SU-DHL-6 (cell line): Measurements from ENCODE around the gene SH2D4B.

Source experiments
- H2AFZ ChIP-seq: fragments of 200-600 bp; sonication (generic); 2 replicates; pipeline ENCODE4 v1.6.1; 2014; ENCODE audit warnings: low read depth, mild to moderate bottlenecking, moderate library complexity, mixed read lengths, antibody characterized with exemption, low read length; ENCODE audit not compliant: severe bottlenecking
- H3F3A ChIP-seq: fragments of 200-600 bp; shearing (Covaris generic); 2 replicates; pipeline ENCODE4 v1.6.0; 2016; ENCODE audit warnings: antibody characterized with exemption, mild to moderate bottlenecking; ENCODE audit not compliant: insufficient read depth
- H3K27ac ChIP-seq: fragments of 200-600 bp; sonication (generic); 2 replicates; pipeline ENCODE4 v1.5.1; 2016; ENCODE audit warnings: low read depth, mild to moderate bottlenecking, low read length, moderate library complexity, mixed read lengths
- H3K27me3 ChIP-seq: fragments of 200-600 bp; sonication (generic), shearing (Covaris generic); 2 replicates; pipeline ENCODE4 v1.6.0; 2014; ENCODE audit warnings: mild to moderate bottlenecking, low read length
- H3K36me3 ChIP-seq: fragments of 200-600 bp; sonication (generic); 2 replicates; pipeline ENCODE4 v1.6.1; 2014; ENCODE audit warnings: mild to moderate bottlenecking, low read length, mixed read lengths
- H3K4me2 ChIP-seq: fragments of 300-600, 200-600 bp; shearing (Covaris generic), sonication (generic); 2 replicates; pipeline ENCODE4 v1.6.0; 2014; ENCODE audit warnings: low read length, low read depth, mild to moderate bottlenecking; ENCODE audit not compliant: poor library complexity, severe bottlenecking
- H3K4me3 ChIP-seq: fragments of 200-600 bp; sonication (generic); 2 replicates; pipeline ENCODE4 v1.5.1; 2014; ENCODE audit warnings: antibody characterized with exemption, low read length, mild to moderate bottlenecking, mixed read lengths; ENCODE audit not compliant: insufficient read depth, poor library complexity, severe bottlenecking
- H3K79me2 ChIP-seq: fragments of 200-600 bp; sonication (generic); 2 replicates; pipeline ENCODE4 v1.6.1; 2014; ENCODE audit warnings: mild to moderate bottlenecking, low read length, moderate library complexity; ENCODE audit not compliant: insufficient read depth
- H3K9ac ChIP-seq: fragments of 200-600 bp; sonication (generic); 2 replicates; pipeline ENCODE4 v1.7.0; 2014; ENCODE audit warnings: mild to moderate bottlenecking, low read length
- H3K9me2 ChIP-seq: fragments of 200-600 bp; sonication (generic); replicated peaks from 2 replicates; pipeline ENCODE4 v1.6.1; 2014; ENCODE audit warnings: low read length; ENCODE audit not compliant: insufficient read depth
- H3K9me3 ChIP-seq: fragments of 200-600 bp; sonication (generic); 2 replicates; pipeline ENCODE4 v1.6.1; 2014; ENCODE audit warnings: low read length, mixed read lengths; ENCODE audit not compliant: insufficient read depth
- H4K20me1 ChIP-seq: fragments of 200-600 bp; sonication (generic); 2 replicates; pipeline ENCODE4 v1.6.1; 2014; ENCODE audit warnings: low read depth, mild to moderate bottlenecking, antibody characterized with exemption, low read length, moderate library complexity, mixed read lengths
- CTCF ChIP-seq: fragments of 200-600 bp; sonication (generic); IDR thresholded peaks from one replicate; pipeline ENCODE4 v1.5.1; 2017; ENCODE audit warnings: antibody characterized with exemption, mild to moderate bottlenecking, low read length, moderate library complexity; ENCODE audit not compliant: insufficient read depth, poor library complexity, severe bottlenecking
- EZH2phosphoT487 ChIP-seq: fragments of 200-600 bp; sonication (generic), shearing (Covaris generic); conservative IDR thresholded peaks from 2 replicates; pipeline ENCODE4 v1.6.1; 2018; ENCODE audit warnings: mild to moderate bottlenecking, antibody characterized with exemption, low read length, moderate library complexity, mixed read lengths

The SH2D4B gene

GRCh38 chr10:80535671-80536360, 1.9 kb upstream of the SH2D4B start:
- H3K9me3 ChIP-seq = no peaks in the 10 kb centered on the region
- no peaks in the 10 kb centered on the region for H3F3A ChIP-seq
- H3K79me2 ChIP-seq = no peaks in the 10 kb centered on the region
- peak overlapping the region; percentile 14 for H3K4me3 ChIP-seq
- peak overlapping the region; percentile 41 for H3K4me2 ChIP-seq
- H3K9ac ChIP-seq = peak overlapping the region; percentile 47
- H2AFZ ChIP-seq = peak overlapping the region; percentile 91
- H3K27ac ChIP-seq = no peak overlapping the region
- H3K36me3 ChIP-seq = no peaks in the 10 kb centered on the region
- no peaks in the 10 kb centered on the region for H3K9me2 ChIP-seq
- no peaks in the 10 kb centered on the region for H4K20me1 ChIP-seq
- H3K27me3 ChIP-seq = no peaks in the 10 kb centered on the region
- peak; percentile 52 for TF ChIP-seq CTCF
- TF ChIP-seq EZH2phosphoT487 = no peak

DNA sequence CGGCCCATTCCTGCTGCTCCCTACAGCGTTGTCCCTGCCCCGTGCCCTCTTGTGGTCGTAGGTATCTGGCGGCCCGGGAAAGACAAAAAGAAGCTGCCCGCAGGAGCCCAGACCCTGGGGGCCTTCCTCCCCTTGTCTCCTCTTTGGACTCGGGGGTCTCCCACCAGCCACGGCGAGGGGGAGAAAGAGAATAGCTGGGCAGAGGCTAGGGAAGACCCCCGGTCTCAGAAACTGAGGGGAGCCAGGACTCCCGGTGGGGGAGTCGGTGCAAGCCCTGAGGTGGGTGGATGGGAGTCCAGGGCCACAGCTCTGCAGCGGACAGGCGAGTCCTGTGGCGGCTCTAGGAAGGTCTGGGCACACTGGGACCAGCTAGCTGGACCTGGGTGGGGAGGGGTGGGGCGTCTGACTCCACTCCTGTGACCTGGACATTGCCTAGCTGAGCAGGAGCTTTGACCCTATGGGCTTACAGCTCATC, 1.3 kb upstream of the SH2D4B start:
- H3K4me2 ChIP-seq = peak overlapping the region; percentile 41
- no peaks in the 10 kb centered on the region for H3K9me3 ChIP-seq
- TF ChIP-seq CTCF (no peak), EZH2phosphoT487 (no peak)
- H3F3A ChIP-seq = no peaks in the 10 kb centered on the region
- H3K36me3 ChIP-seq = no peaks in the 10 kb centered on the region
- no peaks in the 10 kb centered on the region for H3K9me2 ChIP-seq
- no peak overlapping the region for H3K27ac ChIP-seq
- peak overlapping the region; percentile 47 for H3K9ac ChIP-seq
- H3K27me3 ChIP-seq = no peaks in the 10 kb centered on the region
- H3K79me2 ChIP-seq = no peaks in the 10 kb centered on the region
- no peaks in the 10 kb centered on the region for H4K20me1 ChIP-seq
- H2AFZ ChIP-seq = peak overlapping the region; percentile 91
- peak overlapping the region; percentile 9 for H3K4me3 ChIP-seq

- H3K9ac ChIP-seq = no peak overlapping the region
- H3K4me2 ChIP-seq = no peak overlapping the region
- H4K20me1 ChIP-seq = no peaks in the 10 kb centered on the region
Measured at GRCh38 chr10:80537086-80537735, 491 bp upstream of the SH2D4B start.

More at GRCh38 chr10:80537086-80537735, 491 bp upstream of the SH2D4B start:
- no peak for TF ChIP-seq EZH2phosphoT487
- no peak for TF ChIP-seq CTCF
- no peaks in the 10 kb centered on the region for H3F3A ChIP-seq
- H3K9me3 ChIP-seq = no peaks in the 10 kb centered on the region
- no peaks in the 10 kb centered on the region for H3K36me3 ChIP-seq
- H3K27ac ChIP-seq = no peak overlapping the region
- no peaks in the 10 kb centered on the region for H3K27me3 ChIP-seq
- no peak overlapping the region for H3K4me3 ChIP-seq
- no peaks in the 10 kb centered on the region for H3K9me2 ChIP-seq
- H2AFZ ChIP-seq = no peak overlapping the region
- H3K79me2 ChIP-seq = no peaks in the 10 kb centered on the region
